SIG-M5 treated with dmso at 0.1 percent for 504 hours (cell line): ENCODE results near the gene CDH23.

Experiments
- DNase-seq: peaks from one replicate; lab custom pipeline; 2025; ENCODE audit not compliant: unreplicated experiment; lab: John Stamatoyannopoulos, UW

CDH23 gene

GRCh38 chr10:71391701-71392100 lies 5.0 kb upstream of the CDH23 start:
- no peak for DNase-seq

GRCh38 chr10:71392292-71392691 lies 4.4 kb upstream of the CDH23 start:
- DNase-seq: no peak

- DNase-seq: no peak
Observed at GRCh38 chr10:71392791-71393781, 3.6 kb upstream of the CDH23 start.

GRCh38 chr10:71393841-71394475 lies 2.8 kb upstream of the CDH23 start:
- DNase-seq: no peak

- no peak for DNase-seq
Observed at GRCh38 chr10:71394926-71395562, 1.7 kb upstream of the CDH23 start.

GRCh38 chr10:71395621-71396020 lies 1.1 kb upstream of the CDH23 start:
- DNase-seq: no peak

- DNase-seq: no peak
Observed at GRCh38 chr10:71396084-71396710, 523 bp upstream of the CDH23 start.

GRCh38 chr10:71397296-71398212 lies 834 bp downstream of the CDH23 start:
- DNase-seq: no peak

- DNase-seq: no peak
Observed at GRCh38 chr10:71398976-71399375, 2.3 kb downstream of the CDH23 start.

- DNase-seq: no peak
Observed at GRCh38 chr10:71399946-71400345, 3.2 kb downstream of the CDH23 start.

GRCh38 chr10:71401056-71401455 lies 4.3 kb downstream of the CDH23 start:
- DNase-seq: no peak

- DNase-seq: no peak
Observed at GRCh38 chr10:71402005-71402404, 5.3 kb downstream of the CDH23 start.

- no peak for DNase-seq
Observed at GRCh38 chr10:71404503-71405295, 8.0 kb downstream of the CDH23 start.

GRCh38 chr10:71406878-71407277 lies 10.2 kb downstream of the CDH23 start:
- no peak for DNase-seq

GRCh38 chr10:71408436-71409225 lies 11.9 kb downstream of the CDH23 start:
- no peak for DNase-seq

GRCh38 chr10:71409516-71410104 lies 12.9 kb downstream of the CDH23 start:
- no peak for DNase-seq

- DNase-seq: no peak
Observed at GRCh38 chr10:71413581-71413980, 16.9 kb downstream of the CDH23 start.

GRCh38 chr10:71414359-71414758 lies 17.6 kb downstream of the CDH23 start:
- DNase-seq: no peak
